ENCODE results near the gene CUX1. TPM values are rescaled to one million over a fixed set of nuclear protein-coding genes. Genes with fewer than 3 reads are reported as not detected.

CUX1 gene
- total RNA-seq, 2 experiments from 2014 or later = 20.2 to 20.4 TPM

GRCh38 chr7:102069931-102070629, 252.7 kb downstream of the CUX1 start:
- no peak for DNase-seq
- Mint-ChIP-seq H3K4me3 (no peak overlapping the region), H3K4me1 (ENCODE audit: low read depth) (peaks cover 6% of the 10 kb centered on the region), H3K27me3 (no peaks in the 10 kb centered on the region), H3K27ac (no peak overlapping the region), H3K9me3 (peaks cover 2% of the 10 kb centered on the region), H3K36me3 (ENCODE audit: low read depth) (peaks cover 36% of the 10 kb centered on the region)
- TF ChIP-seq CTCF (IDR thresholded peaks at IDR 0.05) = no peak
- intact Hi-C loops (cut with micrococcal nuclease) = no loop called here
- ChIA-PET CTCF (no interaction called here), POLR2A (no interaction called here)
- ATAC-seq = no peak

- peaks cover 7% of the 10 kb centered on the region for H3K4me1 Mint-ChIP-seq (ENCODE audit: low read depth)
- no peak overlapping the region for H3K27ac Mint-ChIP-seq
- POLR2A ChIA-PET = no interaction called here
- ATAC-seq (peak; percentile 39), DNase-seq (no peak)
- intact Hi-C loops (cut with micrococcal nuclease) = no loop called here
- H3K4me3 Mint-ChIP-seq = no peak overlapping the region
- H3K36me3 Mint-ChIP-seq (ENCODE audit: low read depth) = peaks cover 36% of the 10 kb centered on the region
- CTCF ChIA-PET = no interaction called here
- TF ChIP-seq CTCF (IDR thresholded peaks at IDR 0.05) = no peak
- H3K9me3 Mint-ChIP-seq = peaks cover 2% of the 10 kb centered on the region
- no peaks in the 10 kb centered on the region for H3K27me3 Mint-ChIP-seq
Measured at GRCh38 chr7:102072003-102072402, 254.6 kb downstream of the CUX1 start.

GRCh38 chr7:102072636-102073209, 255.3 kb downstream of the CUX1 start:
- DNase-seq = no peak
- CTCF ChIA-PET = no interaction called here
- TF ChIP-seq CTCF (IDR thresholded peaks at IDR 0.05) = no peak

GRCh38 chr7:102073931-102074880, 256.8 kb downstream of the CUX1 start:
- intact Hi-C loops (cut with micrococcal nuclease) = no loop called here
- no peak overlapping the region for H3K27ac Mint-ChIP-seq
- POLR2A ChIA-PET = no interaction called here
- H3K9me3 Mint-ChIP-seq = peaks cover 2% of the 10 kb centered on the region
- ATAC-seq (no peak), DNase-seq (no peak)
- no peak for TF ChIP-seq CTCF (IDR thresholded peaks at IDR 0.05)
- no peak overlapping the region for H3K4me3 Mint-ChIP-seq
- H3K27me3 Mint-ChIP-seq = no peaks in the 10 kb centered on the region
- H3K4me1 Mint-ChIP-seq (ENCODE audit: low read depth) = peaks cover 10% of the 10 kb centered on the region
- H3K36me3 Mint-ChIP-seq (ENCODE audit: low read depth) = peaks cover 32% of the 10 kb centered on the region
- CTCF ChIA-PET = no interaction called here

More at GRCh38 chr7:102072636-102073209, 255.3 kb downstream of the CUX1 start:
- Mint-ChIP-seq H3K4me3 (no peak overlapping the region), H3K36me3 (ENCODE audit: low read depth) (peaks cover 36% of the 10 kb centered on the region), H3K4me1 (ENCODE audit: low read depth) (peaks cover 10% of the 10 kb centered on the region), H3K9me3 (peaks cover 2% of the 10 kb centered on the region), H3K27ac (peak overlapping the region; percentile 30), H3K27me3 (no peaks in the 10 kb centered on the region)
- intact Hi-C loops (cut with micrococcal nuclease) = no loop called here
- no peak for ATAC-seq
- POLR2A ChIA-PET = no interaction called here

All from activated CD8-positive, alpha-beta T cell treated with anti-CD3 and anti-CD28 coated beads for 36 hours (primary cell).